ENCODE results near the gene UBE2V1.

The UBE2V1 gene

DNA sequence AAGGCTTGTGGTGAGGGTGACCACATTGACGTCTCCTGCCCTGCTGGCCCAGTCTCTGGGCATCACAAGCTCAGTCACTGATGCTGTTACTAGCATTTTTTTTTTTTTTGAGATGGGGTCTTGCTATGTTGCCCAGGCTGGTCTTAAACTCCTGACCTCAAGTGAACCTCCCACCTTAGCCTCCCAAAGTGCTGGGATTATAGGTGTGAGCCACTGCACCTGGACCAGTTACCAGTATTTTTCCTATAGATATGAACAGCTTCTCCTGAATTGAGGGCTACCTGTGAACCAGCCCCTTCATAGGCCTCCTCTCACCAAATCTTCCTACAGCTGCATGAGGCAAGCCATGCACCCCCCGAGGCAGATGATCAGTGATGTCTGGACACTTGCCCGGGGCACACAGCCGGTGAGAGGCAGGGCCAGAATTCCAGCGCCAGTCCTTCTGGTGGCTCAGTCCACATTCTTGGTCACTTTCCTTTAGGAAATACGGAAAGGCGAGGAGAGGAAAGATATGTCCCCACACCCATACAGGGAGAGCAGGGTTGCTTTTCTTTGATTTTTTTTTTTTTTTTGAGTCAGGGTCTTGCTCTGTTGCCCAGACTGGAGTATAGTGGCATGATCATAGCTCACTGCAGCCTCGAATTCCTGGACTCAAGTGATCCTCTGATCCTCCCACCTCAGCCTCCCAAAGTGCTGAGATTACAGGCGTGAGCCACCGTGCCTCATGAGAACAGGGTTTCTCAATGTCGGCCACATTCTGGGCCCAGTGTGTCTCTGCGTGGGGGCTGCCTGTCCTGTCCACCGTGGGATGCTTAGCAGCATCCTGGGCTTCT, 50.7 kb downstream of the UBE2V1 start:
- DNase-seq (ENCODE audit: low spot score) = no peak

DNA sequence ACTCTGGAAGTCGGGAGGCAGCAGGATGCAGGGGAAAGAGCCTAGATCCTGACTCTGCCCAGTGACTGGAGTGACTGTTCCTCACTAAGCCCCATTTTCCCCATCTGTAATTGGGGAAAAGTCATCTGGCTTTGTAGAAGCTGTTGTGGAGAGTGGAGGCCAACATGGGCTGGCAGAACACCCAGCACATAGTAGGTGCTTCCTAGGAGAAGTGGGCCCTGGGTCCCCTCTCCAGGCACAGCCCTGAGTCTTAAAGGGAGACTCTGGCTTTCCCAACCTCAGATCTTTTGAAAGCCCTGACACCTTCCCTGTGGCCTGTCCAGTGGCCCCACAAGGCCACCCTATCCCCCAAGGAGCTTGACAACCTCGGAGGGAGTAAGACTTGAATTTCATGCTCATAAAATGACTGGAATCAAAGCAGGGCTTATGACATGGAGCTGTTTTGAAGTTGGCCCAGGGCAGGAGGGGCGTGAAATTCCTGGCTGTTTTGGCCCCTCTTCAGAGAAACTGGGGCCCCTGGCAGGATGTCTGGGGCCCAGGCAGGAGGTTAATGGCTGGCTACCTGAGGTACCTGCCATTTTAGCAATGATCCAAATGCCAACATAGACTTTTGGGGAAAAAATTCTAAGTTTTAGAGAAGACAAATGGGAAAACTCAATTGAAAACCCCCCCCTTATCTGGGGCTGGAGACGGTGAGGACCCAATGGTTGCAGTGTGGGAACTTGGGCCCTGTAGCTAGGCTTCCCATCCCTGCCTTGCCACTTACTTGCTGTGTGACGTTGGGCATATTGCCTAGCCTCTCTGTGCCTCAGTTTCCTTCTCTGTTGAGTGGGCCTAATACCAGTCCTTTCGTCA, 51.6 kb downstream of the UBE2V1 start:
- DNase-seq (ENCODE audit: low spot score) = no peak

DNA sequence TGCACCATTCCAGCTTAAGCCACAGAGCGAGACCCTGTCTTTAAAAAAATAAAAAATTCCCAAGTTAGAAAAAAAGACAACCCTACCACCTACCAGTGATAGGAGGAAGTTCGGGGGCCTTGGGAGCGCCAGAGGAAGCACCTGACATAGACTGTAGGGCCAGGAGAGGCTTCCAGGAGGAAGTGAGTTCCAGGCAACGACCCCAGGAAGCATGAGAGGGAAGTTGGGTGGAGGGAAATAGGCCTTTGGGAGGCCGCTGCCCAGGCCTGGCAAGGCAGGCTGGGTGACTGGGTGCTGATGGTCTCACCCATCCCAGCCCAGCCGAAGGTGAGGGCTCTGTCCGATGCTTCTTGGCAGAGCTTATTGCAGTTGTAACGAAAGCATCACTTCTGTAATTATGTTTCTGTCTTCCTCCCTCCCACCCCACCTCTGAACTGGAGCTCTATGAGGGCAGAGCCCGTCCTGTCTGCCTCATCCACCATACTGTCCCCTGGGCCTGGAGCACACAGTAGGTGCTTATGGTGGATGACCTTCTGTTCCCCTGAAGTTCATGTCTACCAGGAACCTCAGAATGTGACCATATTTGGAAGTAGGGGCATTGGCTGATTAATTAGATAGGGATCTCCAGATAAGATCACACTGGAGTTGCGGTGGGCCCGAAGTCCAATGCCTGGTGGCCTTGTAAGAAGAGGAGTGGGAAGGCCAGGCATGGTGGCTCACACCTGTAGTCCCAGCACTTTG, 54.1 kb downstream of the UBE2V1 start:
- no peak for DNase-seq (ENCODE audit: low spot score)

DNA sequence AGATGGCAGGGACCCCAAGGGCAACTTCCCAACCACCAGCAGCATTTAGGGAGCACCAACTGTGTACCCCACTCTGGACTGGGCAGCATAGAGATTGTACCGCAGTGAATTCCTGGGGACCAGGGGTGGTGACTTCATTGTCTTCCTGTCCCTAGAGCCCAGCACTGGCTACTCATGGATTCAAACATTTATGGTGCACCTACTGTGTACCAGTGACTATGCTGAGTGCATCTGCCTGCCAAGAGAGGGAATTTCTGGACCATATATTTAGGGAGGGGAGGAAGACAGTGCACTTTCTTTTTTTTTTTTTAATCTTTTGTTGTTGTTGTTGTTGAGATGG, 55.3 kb downstream of the UBE2V1 start:
- DNase-seq (ENCODE audit: low spot score) = no peak

DNA sequence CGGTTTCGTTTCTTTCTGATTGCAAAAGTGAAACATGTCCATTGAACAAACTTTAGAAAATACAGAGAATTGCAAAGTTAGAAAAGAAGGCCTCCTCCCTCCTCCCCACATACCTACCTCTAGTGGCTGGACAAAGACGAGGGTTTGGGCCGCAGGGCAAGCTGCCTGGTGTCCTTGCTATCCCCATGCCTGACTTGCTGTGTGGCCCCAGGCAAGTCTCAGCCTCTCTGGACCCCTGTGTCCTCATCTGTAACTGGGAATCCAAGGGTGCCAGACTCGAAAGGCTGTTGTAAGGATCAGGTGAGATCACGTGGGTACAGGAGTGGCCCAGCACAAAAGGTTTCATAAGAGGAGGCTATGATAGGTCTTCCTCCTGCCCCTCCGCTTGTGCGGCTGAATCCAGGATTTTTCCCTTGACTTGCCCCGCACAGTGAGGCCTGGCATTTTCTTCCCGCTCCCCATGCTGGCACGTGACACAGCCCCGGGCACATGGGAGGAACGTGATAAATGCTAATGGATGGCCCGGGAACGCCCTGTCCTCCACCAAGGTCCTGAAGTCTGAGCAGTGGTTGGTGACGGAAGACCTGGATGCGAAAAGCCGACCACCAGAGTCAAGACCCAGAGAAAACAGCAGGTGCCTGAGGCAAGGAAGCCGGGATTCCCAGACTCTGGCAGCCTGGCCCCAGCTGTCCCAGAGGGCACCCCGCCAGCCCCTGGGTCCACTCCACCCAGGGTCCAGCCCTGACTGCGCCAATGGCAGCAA, 55.8 kb downstream of the UBE2V1 start:
- DNase-seq (ENCODE audit: low spot score) = no peak

DNA sequence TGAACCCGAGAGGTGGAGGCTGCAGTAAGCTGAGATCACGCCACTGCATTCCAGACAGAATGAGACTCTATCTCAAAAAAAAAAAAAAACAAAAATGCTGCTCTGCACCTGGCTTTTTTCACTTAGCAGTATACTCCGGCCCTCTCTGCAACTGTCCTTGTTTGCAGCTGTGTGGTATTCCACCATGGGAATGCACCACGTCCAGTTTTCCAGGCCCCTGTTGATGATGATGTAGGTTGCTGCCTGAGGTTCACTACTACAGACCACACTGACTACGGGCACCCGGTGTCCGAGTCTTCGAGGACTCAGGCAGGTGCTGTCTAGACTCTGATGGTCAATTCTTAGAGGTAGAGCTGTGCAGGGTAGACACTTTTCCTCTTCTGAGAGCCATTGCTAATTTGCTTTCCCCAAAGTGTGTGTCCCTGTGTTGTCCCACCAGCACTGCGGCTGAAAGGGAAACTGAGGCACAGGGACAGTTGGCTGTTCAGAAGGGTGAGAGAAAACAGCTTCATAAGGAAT, 56.5 kb downstream of the UBE2V1 start:
- no peak for DNase-seq (ENCODE audit: low spot score)

DNA sequence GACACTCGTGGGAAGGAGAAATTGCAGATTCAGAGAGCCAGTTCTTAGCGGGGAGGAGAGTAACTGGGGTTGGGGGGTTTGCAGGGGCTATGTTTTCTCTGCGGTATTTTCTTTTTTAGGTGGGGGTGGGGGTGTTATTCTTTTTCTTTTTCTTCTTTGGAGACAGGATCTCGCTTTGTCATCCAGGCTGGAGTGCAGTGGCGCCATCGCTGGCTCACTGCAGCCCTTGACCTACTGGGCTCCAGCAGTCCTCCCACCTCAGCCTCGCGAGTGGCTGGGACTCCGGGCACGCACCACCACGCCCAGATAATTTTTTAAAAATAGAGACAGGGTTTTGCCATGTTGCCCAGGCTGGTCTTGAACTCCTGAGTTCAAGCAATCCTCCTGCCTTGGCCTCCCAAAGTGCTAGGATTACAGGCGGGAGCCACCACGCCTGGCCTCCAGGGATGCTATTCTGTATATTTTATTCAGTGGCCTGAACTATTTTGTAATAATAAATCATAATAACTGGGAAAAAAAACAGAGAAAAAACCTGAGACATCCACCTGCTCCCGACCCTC, 57.3 kb downstream of the UBE2V1 start:
- no peak for DNase-seq (ENCODE audit: low spot score)

DNA sequence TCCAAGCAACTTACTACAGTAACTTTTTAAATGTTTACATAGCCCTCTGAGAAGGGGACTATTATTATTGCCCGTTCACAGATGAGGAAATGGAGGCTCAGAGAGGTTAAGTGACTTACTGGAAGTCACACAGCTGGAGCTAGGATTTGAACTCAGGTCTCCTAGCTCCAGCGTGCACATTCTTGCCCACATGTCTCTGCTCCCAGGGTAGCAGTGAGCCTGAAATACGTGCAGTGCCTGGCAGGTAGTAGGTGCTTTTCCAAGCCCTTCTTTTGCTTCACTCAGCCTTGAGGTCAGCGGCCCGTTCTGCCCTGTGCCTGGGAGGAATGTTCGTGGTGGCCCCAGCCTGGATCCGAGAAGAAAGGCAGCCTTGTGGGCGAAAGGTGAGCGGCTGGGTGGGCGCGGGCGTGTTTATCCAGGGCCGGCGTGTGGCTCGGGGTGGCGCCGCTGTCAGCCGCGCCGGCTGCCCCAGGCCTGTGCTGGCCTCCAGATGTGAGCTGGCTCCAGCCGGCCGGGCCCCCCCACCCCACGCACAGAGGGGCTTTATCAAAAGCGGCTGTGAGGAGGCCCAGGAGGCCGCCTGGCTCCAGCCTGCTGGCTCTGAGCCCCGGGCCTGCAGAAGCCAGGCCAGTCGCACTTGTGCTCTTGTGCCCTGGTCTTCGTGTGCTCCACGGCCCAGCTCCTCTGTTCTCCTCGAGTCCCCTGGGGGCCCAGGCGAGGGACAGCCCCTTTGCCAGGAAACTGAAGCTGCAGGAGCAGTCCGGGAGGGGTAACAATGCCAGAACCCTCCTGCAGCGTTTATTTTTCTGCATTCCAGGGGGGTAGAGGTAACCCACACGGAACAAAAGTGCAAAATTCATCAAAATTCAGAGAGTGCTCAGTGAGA, 58.1 kb downstream of the UBE2V1 start:
- DNase-seq (ENCODE audit: low spot score) = no peak

DNA sequence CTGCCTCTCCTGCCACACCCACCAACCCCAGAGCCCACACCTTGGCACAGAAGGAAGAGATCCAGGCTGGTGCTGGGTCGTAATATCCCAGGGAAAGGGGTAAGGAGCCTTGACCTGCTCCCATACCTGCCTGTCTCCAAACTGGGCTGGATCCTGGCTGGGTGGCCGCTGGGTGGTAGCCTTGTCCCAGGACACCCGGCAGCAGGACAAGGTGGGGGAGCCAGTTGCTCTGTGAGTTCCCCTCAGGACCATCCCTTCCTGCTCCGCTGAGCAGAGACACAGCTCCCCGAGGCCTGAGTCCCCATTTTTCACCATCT, 58.8 kb downstream of the UBE2V1 start:
- no peak for DNase-seq (ENCODE audit: low spot score)

DNA sequence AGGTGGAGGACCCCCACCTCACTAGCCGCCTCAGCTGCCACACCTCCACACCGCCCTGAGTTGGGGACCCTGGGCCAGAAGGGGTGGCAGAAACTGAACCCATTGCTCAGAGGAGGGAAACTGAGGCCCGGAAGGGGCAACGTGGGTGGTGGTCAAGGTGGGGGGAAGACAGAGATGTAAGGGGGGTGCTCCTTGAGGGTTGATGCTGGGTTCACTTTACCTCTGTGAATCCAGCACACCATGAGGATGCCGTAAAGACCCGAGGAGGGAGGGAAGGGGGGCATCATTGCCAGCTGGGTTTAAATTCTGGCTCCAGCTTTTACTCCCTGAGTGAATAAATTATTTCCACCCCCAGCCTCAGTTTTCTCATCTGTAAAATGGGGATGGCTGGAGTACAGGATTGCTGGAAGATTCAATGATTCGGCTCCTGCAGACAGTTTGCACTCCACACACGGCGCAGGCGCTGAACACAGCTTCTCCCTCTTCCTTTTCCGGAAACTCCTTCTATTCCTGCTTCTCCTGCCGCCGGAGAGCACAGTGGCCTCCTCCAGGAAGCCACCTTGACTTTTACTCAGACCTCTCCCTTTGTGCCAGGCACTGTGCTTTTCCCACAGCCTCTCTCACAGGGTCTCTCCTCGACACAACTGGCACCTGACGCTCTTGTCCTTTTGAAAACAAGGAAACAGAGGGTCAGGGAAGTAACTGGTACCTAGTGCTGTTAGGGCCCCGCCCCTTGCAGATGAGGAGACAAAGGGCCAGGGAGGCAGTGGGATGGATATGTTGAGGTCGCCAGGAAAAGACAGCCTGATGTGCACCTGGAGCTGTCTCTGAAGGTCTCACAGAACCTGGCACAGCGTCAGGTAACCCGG, 59.4 kb downstream of the UBE2V1 start:
- DNase-seq (ENCODE audit: low spot score) = no peak

DNA sequence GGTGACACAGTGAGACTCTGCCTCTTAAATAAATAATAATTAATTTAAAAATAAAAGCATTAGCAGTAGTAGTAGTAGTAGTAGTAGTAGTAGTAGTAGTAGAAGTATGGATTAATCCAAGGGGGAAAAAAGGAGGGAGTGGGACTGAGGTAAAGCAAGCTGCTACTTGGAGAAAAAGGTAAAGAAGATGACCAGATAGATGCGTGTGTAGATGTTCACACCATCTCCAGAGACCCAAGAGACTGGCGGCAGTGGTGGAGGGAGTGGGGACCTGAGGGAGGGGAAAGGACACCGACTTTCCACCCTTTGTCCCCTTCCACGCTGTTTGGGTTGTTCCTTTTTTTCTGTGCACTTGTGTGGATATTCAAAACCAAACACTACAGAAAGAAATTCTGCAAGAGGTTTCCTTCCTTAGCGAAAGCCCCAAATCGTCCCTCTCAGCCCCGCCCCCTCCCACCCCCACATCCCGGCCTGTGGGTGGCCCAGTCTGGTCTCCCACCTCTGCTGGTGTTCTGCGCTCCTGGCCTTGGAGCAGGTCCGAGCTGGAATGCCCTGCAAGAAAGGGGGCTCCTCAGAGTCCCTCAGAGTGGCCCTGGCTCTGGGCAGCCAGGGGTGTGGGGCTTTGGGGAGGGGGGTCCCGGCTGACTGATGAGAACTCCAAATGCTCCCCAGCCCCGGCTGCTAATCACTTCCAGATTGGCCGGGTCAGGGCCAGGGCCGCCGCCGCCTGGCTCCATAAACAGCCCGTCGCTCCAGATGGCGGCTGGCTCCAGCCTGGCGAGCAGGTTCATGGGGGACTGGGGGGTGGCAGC, 60.2 kb downstream of the UBE2V1 start:
- no peak for DNase-seq (ENCODE audit: low spot score)

DNA sequence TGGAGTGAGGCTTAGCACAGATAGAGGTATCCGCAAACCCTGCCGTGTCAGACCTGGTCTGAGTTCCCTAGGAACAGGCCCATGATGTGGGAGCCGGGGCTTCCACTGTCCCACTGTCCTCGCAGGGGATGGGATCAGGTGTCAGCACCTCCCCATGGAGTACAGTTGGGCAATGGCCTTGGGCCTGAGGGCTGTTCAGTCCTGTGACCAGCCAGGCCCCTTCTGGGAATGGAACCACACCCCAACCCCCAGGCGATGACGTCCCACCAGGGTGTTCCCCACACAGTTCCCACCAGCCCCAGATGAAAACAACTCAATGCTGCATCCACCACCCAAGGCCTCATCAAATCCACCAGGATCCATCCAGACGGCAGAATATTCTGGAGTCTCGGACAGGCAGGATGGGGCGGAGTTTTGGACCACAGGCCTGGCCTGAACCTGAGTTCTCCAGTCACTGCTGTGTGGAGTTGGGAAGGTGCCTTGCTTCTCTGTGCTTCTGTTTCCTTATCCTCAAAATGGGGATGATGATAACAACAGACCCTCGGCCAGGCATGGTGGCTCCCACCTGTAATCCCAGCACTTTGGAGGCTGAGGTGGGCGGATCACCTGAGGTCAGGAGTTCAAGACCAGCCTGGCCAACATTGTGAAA, 62.2 kb downstream of the UBE2V1 start:
- no peak for DNase-seq (ENCODE audit: low spot score)

DNA sequence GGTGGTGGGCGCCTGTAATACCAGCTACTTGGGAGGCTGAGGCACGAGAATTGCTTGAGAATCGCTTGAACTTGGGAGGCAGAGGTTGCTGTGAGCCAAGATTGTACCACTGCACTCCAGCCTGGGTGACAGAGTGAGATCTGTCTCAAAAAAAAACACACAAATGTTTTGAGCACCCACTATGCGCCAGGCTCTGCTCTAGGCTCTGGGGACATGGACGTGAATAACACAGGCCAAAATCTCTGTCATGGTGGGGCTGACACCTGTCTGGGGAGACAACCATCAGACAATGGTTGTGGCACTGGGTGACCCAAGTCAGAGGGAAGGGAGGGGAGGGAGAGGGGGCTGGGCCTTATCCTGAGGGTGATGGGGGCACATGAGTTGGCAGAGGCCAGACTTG, 62.7 kb downstream of the UBE2V1 start:
- DNase-seq (ENCODE audit: low spot score) = no peak

DNA sequence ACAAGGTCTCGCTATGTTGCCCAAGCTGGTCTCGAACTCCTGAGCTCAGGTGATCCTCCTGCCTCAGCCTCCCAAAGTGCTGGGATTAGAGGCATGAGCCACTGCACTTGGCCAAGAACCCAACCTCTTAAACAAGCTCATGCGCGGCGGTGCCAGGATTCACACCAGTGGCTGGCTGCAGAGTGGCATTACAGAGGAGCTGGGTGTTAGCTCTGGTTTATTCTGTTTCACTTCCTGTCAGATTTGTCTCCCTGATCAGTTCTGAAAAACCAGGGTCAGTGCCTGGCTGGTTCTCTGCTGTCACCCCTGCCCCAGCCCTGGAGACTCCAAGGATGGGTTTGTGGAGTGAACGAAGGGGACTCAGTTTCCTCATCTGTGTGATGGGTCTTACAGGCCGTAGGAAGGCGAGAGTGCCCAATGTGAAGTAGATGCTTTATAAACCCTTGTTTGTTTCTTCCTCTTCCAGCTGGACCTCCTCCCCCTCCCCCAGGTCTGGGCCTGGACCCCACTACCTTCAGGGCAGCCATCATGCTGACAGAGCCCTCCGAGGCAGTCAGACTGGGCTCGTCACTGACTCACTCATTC, 63.4 kb downstream of the UBE2V1 start:
- DNase-seq (ENCODE audit: low spot score) = no peak

DNA sequence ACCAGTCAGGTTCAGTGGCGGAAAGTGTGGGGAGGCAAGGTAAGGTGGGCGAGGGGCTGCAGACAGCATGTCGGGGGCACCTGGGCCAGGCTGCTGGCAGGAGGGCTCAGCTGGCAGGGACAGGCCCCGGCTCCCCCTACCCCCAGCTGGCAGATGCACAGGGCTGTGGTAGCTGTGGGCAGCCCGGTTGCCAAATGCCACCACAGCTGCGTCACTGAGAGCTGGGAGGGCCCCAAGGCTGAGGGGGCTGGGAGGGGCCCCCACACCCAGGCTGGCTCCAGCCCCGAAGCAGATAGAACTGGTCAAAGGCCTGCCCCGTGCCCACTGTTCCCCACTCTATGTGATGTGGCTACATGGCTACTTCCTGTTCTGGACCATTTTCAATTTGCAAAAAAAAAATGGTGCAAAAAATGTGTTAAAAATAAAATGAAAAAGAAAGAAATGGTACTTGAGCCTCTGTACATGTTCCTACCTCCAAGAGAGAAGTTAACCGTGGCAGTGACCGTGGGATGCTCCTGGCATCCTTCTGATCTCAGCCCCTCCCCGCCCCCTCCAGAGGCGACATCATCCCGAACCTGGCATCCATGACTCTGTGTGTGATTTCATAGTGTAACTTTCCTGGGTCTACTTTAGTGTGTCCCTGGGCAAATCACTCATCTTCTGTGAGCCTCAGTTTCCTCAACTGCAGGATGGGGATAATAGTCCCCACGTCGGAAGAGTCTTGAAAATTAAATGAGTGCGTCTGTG, 64.4 kb downstream of the UBE2V1 start:
- no peak for DNase-seq (ENCODE audit: low spot score)

DNA sequence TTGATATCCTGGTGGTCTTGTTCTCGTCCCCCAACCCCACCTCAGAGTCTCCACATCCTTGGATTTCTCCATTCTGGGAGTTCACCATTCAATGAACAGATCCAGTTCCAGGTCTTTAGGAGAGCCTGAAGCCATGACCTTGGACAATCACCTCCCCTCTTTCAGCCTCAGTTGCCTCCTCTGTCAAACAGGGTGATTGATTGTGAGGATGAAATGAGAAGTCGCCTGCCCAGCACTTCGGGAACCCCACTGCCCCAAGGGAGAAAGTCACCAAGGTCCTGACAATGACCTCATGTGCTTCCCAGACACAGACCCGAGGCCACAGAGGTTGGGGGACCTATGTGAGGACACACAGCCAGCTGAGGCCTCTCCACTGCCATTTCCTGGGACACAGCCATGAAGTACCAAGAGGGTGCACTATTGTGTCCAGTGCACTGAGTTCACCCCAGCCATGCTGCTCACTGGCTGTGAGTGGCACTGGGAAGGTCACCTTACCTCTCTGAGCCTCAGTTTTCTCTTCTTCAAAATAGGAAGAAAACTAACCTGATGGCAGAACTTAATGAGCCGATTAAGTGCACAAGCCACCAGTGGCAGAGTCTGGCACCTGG, 68.5 kb downstream of the UBE2V1 start:
- no peak for DNase-seq (ENCODE audit: low spot score)
